Measurements from ENCODE around the gene ST3GAL3.

ST3GAL3 gene

GRCh38 chr1:43970911-43971310 is 263.6 kb downstream of the ST3GAL3 start:
- no peak for DNase-seq

- DNase-seq: no peak
Observed at GRCh38 chr1:43971336-43971980, 264.1 kb downstream of the ST3GAL3 start.

GRCh38 chr1:43973981-43974442 is 266.7 kb downstream of the ST3GAL3 start:
- DNase-seq: no peak

- DNase-seq: peak; percentile 93
Observed at GRCh38 chr1:43974443-43975248, 267.3 kb downstream of the ST3GAL3 start, which contains the start of gene ATP6V0B. TSS of gene ATP6V0B (plus strand) at chr1:43974960. CDS start at chr1:43975041, 81 bp downstream.

GRCh38 chr1:43975249-43975961 is 268.1 kb downstream of the ST3GAL3 start:
- DNase-seq: peak; percentile 27

- DNase-seq: no peak
Observed at GRCh38 chr1:43976045-43976444, 268.7 kb downstream of the ST3GAL3 start.

GRCh38 chr1:43976890-43977289 is 269.6 kb downstream of the ST3GAL3 start:
- DNase-seq: no peak

GRCh38 chr1:43977376-43978263 is 270.3 kb downstream of the ST3GAL3 start:
- no peak for DNase-seq

- no peak for DNase-seq
Observed at GRCh38 chr1:43978264-43978550, 270.9 kb downstream of the ST3GAL3 start.

GRCh38 chr1:43978551-43979260 is 271.4 kb downstream of the ST3GAL3 start, which contains the start of gene B4GALT2:
TSS of gene B4GALT2 (plus strand) at chr1:43979210. CDS start at chr1:43981161, 1,951 bp downstream.
- DNase-seq: peak; percentile 22

GRCh38 chr1:43979261-43979527 is 271.9 kb downstream of the ST3GAL3 start:
- DNase-seq: no peak

- DNase-seq: no peak
Observed at GRCh38 chr1:43979528-43980254, 272.4 kb downstream of the ST3GAL3 start.

GRCh38 chr1:43980255-43981134 is 273.2 kb downstream of the ST3GAL3 start:
- no peak for DNase-seq
